ENCODE data around the gene PHACTR2. TPM values are rescaled to one million over a fixed set of nuclear protein-coding genes. Genes with fewer than 3 reads are reported as not detected.
A peak's percentile ranks its signal among the peaks of the same experiment; 100 is the strongest.

PHACTR2 gene
- total and polyA plus RNA-seq, 3 donors from 2014 or later, result 18.3 to 121 (median 102) TPM

GRCh38 chr6:143698759-143699429 lies 21.1 kb downstream of the PHACTR2 start:
- Histone ChIP-seq H3K4me1 (peaks cover 63% of the 10 kb centered on the region), H3K4me3 (no peak overlapping the region), H3K27ac (peak overlapping the region in 1 of 2 donors; percentile 84), H3K36me3 (ENCODE audit: low read depth, missing control alignments) (no peaks in the 10 kb centered on the region), H3K9me3 (no peaks in the 10 kb centered on the region), H3K27me3 (no peaks in the 10 kb centered on the region)
- no peak for DNase-seq
- 65 to 77% methylated on average over 8 of the region's 8 CpGs for WGBS, 2 donors
- intact Hi-C loops (cut with DNase I; ENCODE audit: low total_unique reads), result no loop called here
- TF ChIP-seq POLR2A (IDR thresholded peaks at IDR 0.05), result no peak
- TF ChIP-seq CTCF (IDR thresholded peaks at IDR 0.05), result no peak

DNA sequence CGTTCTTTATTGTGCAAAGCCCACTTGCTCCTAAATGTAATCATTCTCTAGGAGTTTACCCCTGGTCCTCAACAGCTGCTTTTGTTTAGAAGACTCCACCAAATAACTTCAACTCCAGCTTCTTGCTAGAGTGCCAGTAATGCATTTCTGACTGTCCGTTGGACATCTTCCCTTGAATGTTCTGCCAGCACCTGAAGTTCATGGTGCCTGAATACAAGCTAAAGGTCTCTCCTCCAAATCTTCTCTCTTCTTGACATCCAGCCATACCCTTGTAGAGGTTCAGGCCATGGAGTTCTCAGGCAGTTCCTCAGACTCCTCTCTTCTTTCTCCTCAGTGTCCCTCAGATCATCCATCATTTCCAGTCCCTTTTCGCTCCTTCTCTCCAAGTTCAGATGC lies 21.7 kb downstream of the PHACTR2 start:
- 50 to 58% methylated on average over 3 of the region's 3 CpGs for WGBS, 2 donors
- intact Hi-C loops (cut with DNase I; ENCODE audit: low total_unique reads), result no loop called here
- Histone ChIP-seq H3K27me3 (no peaks in the 10 kb centered on the region), H3K9me3 (no peaks in the 10 kb centered on the region), H3K4me3 (no peak overlapping the region), H3K4me1 (peaks cover 66% of the 10 kb centered on the region), H3K27ac (peak overlapping the region in 1 of 2 donors; percentile 84), H3K36me3 (ENCODE audit: low read depth, missing control alignments) (no peaks in the 10 kb centered on the region)
- TF ChIP-seq CTCF (IDR thresholded peaks at IDR 0.05) (no peak), POLR2A (IDR thresholded peaks at IDR 0.05) (no peak)
- DNase-seq, result peak; percentile 29

GRCh38 chr6:143700684-143701348 lies 23.1 kb downstream of the PHACTR2 start:
- no peak for TF ChIP-seq POLR2A (IDR thresholded peaks at IDR 0.05)
- no peak for TF ChIP-seq CTCF (IDR thresholded peaks at IDR 0.05)
- H3K36me3 ChIP-seq (ENCODE audit: low read depth, missing control alignments), result no peaks in the 10 kb centered on the region
- WGBS, 2 donors, result 51 to 60% methylated on average over 8 of the region's 8 CpGs
- H3K9me3 ChIP-seq, result no peaks in the 10 kb centered on the region
- intact Hi-C loops (cut with DNase I; ENCODE audit: low total_unique reads), result no loop called here
- no peaks in the 10 kb centered on the region for H3K27me3 ChIP-seq
- no peak overlapping the region for H3K4me3 ChIP-seq
- H3K27ac ChIP-seq, result peak overlapping the region; percentile 2 to 84
- H3K4me1 ChIP-seq, result peaks cover 58% of the 10 kb centered on the region
- no peak for DNase-seq

- H3K27me3 ChIP-seq, result no peaks in the 10 kb centered on the region
- no peaks in the 10 kb centered on the region for H3K36me3 ChIP-seq (ENCODE audit: low read depth, missing control alignments)
- intact Hi-C loops (cut with DNase I; ENCODE audit: low total_unique reads), result no loop called here
- WGBS, 2 donors, result 66 to 68% methylated on average over 6 of the region's 6 CpGs
- H3K4me3 ChIP-seq, result no peak overlapping the region
- H3K4me1 ChIP-seq, result peaks cover 50% of the 10 kb centered on the region
- H3K9me3 ChIP-seq, result no peaks in the 10 kb centered on the region
- no peak for DNase-seq
- no peak for TF ChIP-seq CTCF (IDR thresholded peaks at IDR 0.05)
- TF ChIP-seq POLR2A (IDR thresholded peaks at IDR 0.05), result no peak
- H3K27ac ChIP-seq, result peak overlapping the region in 1 of 2 donors; percentile 84
Observed at GRCh38 chr6:143701349-143702234, 23.8 kb downstream of the PHACTR2 start.

Measured in testis (tissue), 3 donors.